ENCODE measurements around the gene ETS1.

Gene ETS1

GRCh38 chr11:128497776-128498095 is 89.6 kb downstream of the ETS1 start:
- H3K4me3 ChIP-seq (ENCODE audit: low read depth, low read length), result no peak overlapping the region
- TF ChIP-seq, protein P1, sequence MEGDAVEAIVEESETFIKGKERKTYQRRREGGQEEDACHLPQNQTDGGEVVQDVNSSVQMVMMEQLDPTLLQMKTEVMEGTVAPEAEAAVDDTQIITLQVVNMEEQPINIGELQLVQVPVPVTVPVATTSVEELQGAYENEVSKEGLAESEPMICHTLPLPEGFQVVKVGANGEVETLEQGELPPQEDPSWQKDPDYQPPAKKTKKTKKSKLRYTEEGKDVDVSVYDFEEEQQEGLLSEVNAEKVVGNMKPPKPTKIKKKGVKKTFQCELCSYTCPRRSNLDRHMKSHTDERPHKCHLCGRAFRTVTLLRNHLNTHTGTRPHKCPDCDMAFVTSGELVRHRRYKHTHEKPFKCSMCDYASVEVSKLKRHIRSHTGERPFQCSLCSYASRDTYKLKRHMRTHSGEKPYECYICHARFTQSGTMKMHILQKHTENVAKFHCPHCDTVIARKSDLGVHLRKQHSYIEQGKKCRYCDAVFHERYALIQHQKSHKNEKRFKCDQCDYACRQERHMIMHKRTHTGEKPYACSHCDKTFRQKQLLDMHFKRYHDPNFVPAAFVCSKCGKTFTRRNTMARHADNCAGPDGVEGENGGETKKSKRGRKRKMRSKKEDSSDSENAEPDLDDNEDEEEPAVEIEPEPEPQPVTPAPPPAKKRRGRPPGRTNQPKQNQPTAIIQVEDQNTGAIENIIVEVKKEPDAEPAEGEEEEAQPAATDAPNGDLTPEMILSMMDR (IDR thresholded peaks at IDR 0.05; ENCODE audit: borderline replicate concordance, insufficient read depth, low read depth, low read length), result no peak

GRCh38 chr11:128497061-128497775 is 90.1 kb downstream of the ETS1 start:
- peak overlapping the region; percentile 13 for H3K4me3 ChIP-seq (ENCODE audit: low read depth, low read length)
- TF ChIP-seq, protein P1 (IDR thresholded peaks at IDR 0.05; ENCODE audit: borderline replicate concordance, insufficient read depth, low read depth, low read length), result no peak

DNA sequence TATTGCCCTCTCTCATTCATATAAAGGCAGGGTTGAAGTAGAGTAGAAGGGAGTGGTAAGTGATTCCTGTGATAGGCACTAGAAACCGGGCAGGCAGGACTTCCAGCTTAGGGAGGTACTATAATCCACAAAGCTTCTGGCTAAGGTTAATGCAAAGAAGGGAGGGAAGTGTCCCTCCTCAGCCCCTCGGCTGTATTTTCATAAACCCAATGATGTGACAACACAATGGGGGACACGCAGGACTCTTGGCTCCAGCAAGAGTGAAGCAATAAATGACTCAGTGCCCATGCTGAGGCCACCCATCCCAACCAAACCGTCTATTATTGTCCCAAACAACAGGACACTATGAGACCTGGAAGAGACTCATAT is 90.7 kb downstream of the ETS1 start:
- H3K4me3 ChIP-seq (ENCODE audit: low read depth, low read length), result no peak overlapping the region
- TF ChIP-seq, protein P1 (IDR thresholded peaks at IDR 0.05; ENCODE audit: borderline replicate concordance, insufficient read depth, low read depth, low read length), result no peak

GRCh38 chr11:128496249-128496648 is 91.1 kb downstream of the ETS1 start:
- TF ChIP-seq, protein P1 (IDR thresholded peaks at IDR 0.05; ENCODE audit: borderline replicate concordance, insufficient read depth, low read depth, low read length), result no peak
- peak overlapping the region; percentile 2 for H3K4me3 ChIP-seq (ENCODE audit: low read depth, low read length)

DNA sequence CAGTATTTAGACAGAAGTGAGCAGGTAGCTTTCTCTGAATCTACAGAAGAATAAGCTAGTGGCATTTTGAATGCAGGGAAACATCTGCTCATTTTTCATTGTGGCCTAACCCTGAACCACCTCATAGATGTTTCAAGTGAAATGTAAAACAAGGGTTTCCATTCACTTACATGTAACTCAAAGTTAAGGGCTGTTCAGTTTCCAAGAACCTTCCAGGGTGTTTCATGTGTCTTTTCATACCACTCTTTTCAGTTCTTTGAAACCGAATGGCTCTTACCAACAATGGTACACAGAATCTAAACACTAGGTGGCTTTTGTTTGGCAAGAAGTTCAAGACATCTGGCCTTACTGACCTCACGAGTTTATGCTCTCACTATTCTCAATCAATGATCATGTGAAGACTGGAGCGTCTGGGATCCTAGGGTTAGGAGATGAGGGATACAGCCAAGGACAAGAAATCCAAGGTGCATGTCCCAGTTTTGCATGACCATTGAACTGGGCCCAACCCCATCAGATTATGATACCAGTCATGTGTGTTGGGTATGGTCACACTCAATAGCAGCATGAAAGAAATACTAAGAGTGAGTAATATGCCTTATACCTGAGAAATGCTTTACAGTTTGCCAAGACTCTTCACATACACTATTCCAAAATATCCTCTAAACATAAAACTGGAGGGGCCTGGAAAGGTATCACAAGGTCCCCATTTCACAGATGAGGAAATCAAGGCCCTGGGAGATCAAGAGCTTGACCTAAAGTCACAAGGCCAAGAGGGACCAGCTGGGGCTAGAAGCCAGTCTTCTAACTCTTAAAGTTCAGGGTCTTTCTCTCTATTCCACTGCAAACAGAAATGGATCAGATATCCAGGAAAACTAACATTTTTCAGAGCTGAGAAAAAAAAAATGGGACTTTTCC is 92.7 kb downstream of the ETS1 start:
- TF ChIP-seq, protein P1 (IDR thresholded peaks at IDR 0.05; ENCODE audit: borderline replicate concordance, insufficient read depth, low read depth, low read length), result no peak
- no peak overlapping the region for H3K4me3 ChIP-seq (ENCODE audit: low read depth, low read length)

- H3K4me3 ChIP-seq (ENCODE audit: low read depth, low read length), result no peak overlapping the region
- TF ChIP-seq, protein P1 (IDR thresholded peaks at IDR 0.05; ENCODE audit: borderline replicate concordance, insufficient read depth, low read depth, low read length), result no peak
These were observed 93.8 kb downstream of the ETS1 start for GRCh38 chr11:128493570-128493965.

All from GM12875 (cell line).